NB4 (cell line): Measurements from ENCODE around the gene BAG5.

ENCODE experiments used
- DNase-seq: peaks from one replicate; pipeline ENCODE4 v3.0.0; 2010; ENCODE audit warnings: low read depth
- H3K4me3 ChIP-seq: one replicate; pipeline ENCODE4 v1.5.1; 2011; ENCODE audit warnings: mild to moderate bottlenecking, low read depth, low read length, moderate library complexity
- MYC ChIP-seq: IDR thresholded peaks from 2 replicates; pipeline ENCODE4 v1.6.1; 2011; ENCODE audit warnings: low read depth, low read length
- POLR2A ChIP-seq: IDR thresholded peaks from 2 replicates; pipeline ENCODE4 v1.6.1; 2011; ENCODE audit warnings: mild to moderate bottlenecking; ENCODE audit not compliant: insufficient read length; ENCODE audit errors: extremely low read depth
- TF ChIP-seq, protein P1 (sequence below): IDR thresholded peaks from 2 replicates; pipeline ENCODE4 v1.6.1; 2011; ENCODE audit warnings: low read depth, low read length
- TF ChIP-seq, protein P2 (sequence below): IDR thresholded peaks from one replicate; pipeline ENCODE4 v1.5.1; 2012; ENCODE audit warnings: low read depth, low read length

The BAG5 gene

DNA sequence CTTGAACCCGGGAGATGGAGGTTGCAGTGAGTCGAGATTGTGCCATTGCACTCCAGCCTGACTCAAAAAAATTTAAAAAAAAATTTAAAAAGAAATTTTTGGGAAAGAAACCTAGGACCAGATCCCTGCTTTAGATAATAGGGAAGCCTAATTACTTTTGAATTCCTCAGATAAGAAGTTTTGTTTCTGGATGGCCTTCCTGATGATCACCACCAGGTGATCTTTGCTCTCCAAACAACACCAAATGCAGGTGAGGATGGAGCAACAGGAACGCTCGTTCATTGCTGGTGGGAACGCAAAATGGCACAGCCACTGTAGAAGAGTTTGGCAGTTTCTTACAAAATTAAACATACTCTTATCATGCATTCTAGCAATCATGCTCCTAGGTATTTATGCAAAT lies 38.0 kb upstream of the BAG5 start:
- no peak for DNase-seq
- TF ChIP-seq, protein P1, sequence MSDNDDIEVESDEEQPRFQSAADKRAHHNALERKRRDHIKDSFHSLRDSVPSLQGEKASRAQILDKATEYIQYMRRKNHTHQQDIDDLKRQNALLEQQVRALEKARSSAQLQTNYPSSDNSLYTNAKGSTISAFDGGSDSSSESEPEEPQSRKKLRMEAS = no peak
- TF ChIP-seq, protein P2, sequence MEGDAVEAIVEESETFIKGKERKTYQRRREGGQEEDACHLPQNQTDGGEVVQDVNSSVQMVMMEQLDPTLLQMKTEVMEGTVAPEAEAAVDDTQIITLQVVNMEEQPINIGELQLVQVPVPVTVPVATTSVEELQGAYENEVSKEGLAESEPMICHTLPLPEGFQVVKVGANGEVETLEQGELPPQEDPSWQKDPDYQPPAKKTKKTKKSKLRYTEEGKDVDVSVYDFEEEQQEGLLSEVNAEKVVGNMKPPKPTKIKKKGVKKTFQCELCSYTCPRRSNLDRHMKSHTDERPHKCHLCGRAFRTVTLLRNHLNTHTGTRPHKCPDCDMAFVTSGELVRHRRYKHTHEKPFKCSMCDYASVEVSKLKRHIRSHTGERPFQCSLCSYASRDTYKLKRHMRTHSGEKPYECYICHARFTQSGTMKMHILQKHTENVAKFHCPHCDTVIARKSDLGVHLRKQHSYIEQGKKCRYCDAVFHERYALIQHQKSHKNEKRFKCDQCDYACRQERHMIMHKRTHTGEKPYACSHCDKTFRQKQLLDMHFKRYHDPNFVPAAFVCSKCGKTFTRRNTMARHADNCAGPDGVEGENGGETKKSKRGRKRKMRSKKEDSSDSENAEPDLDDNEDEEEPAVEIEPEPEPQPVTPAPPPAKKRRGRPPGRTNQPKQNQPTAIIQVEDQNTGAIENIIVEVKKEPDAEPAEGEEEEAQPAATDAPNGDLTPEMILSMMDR = no peak
- TF ChIP-seq POLR2A = no peak
- no peak for TF ChIP-seq MYC
- H3K4me3 ChIP-seq = no peak overlapping the region

DNA sequence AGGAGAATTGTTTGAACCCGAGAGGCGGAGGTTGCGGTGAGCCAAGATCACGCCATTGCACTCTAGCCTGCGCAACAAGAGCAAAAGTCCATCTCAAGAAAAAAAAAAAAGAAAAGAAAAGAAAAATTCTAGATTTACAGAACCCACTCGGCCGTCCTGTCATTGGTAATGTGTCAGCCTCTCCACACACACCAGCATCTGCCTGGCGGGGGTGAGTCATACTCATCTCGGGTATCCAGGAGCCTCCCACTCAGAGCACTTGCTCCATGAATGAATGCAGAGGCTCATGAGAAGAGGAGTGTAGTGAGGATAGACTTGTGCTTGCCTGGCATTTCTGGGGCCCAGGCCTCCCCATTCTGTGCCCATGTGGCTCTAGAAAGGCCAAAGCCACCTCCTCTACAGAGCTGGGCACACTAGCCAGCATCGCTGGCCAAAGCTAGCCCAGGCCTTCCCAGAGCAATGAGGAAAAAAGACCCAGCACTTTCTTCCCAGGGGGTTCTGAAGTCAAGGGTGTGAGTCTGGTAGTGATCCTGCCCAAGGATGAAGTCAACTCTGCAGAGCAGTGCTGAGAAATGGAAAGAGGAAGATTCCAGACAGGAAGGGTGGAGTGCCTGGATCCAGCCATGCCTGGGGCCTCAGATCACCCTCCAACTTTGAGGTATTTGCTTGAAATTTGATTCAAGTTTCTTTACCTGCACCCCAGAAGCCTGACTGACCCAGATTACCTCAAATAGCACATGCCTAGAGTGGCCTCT lies 35.3 kb upstream of the BAG5 start:
- peak; percentile 38 for DNase-seq
- TF ChIP-seq POLR2A (no peak), MYC (no peak)
- TF ChIP-seq, protein P1 = no peak
- TF ChIP-seq, protein P2 = no peak

DNA sequence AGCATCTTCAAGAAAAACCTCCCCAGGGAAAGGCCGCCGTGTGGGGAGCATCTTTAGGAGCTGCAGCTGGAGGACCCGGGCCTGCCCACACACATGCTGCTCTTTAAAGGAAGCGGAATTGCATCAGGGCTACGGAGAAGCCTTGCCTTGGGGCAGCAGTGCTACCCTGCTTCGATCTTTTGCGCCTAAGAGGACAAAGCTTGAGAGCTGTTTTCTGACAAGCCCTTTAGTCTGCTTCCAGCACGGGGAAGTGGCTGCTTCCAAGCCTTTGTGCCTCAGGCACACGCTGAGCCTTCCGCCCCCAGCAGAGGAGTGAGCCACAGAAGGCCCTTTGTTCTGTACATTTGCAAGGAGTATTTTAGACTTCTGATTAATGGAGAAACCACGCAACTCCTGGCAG lies 31.8 kb upstream of the BAG5 start:
- TF ChIP-seq, protein P2 = no peak
- no peak for TF ChIP-seq MYC
- TF ChIP-seq, protein P1 = no peak
- no peak overlapping the region for H3K4me3 ChIP-seq
- DNase-seq = no peak

More for the DNA sequence above, 35.3 kb upstream of the BAG5 start:
- no peak overlapping the region for H3K4me3 ChIP-seq

DNA sequence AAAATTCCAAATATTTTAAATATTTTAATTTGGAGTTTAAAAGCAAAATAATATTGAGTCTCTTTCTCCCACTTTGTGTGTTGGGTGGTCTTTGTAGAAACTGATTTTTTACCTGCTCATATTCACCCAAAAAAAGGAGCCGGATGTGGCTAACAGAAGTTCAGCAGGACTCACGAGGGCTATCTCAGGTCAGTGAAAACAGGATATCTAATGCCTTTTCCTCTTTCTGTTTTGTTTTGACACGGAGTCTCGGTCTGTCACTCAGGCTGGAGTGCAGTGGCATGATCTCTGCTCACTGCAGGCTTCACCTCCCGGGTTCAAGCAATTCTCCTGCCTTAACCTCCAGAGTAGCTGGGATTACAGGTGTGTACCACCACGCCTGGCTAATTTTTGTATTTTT lies 31.1 kb upstream of the BAG5 start:
- no peak overlapping the region for H3K4me3 ChIP-seq
- no peak for TF ChIP-seq POLR2A
- TF ChIP-seq, protein P2 = no peak
- TF ChIP-seq, protein P1 = no peak
- no peak for TF ChIP-seq MYC

DNA sequence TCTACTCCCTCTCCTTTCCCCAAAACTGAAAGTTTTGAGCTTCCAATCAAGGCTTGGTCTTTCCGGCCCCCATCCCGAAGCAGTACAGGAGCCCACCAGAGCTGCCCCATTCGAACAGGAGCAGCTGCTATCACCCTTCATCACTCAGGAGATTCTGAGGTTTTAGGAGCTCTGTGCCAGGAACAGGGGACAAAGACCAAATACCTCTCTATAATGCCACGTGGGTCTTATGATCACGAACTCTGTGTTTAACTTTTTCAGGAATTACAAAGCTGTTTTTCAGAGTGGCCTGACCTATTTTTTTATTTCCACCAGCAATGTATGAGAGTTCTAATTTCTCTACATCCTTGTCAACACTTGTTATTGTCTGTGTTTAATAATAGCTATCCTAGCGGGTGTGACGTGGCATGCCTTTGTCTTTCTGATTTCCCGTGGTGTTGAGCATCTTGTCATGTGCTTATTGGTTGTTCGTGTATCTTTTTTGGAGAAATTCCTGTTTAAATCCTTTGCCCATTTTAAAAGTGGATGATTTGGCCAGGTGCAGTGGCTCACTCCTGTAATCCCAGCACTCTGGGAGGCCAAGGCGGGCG lies 22.0 kb upstream of the BAG5 start:
- no peak for DNase-seq
- TF ChIP-seq, protein P2 = no peak
- TF ChIP-seq, protein P1 = no peak
- TF ChIP-seq POLR2A = no peak
- TF ChIP-seq MYC = no peak
- H3K4me3 ChIP-seq = no peak overlapping the region

More for the DNA sequence above, 31.1 kb upstream of the BAG5 start:
- no peak for DNase-seq
